NCI-H2171 (cell line): ENCODE data around the gene HEPACAM.
A peak's percentile ranks its signal among the peaks of the same experiment; 100 is the strongest.
"Not testable (repeated sequence)": the region's sequence is repeated elsewhere in the genome, so short reads cannot be mapped to it uniquely, and the experiment has no call there.

Source experiments
- DNase-seq: peaks from one replicate; lab custom pipeline; 2025; lab: John Stamatoyannopoulos, UW

The HEPACAM gene, protein sequence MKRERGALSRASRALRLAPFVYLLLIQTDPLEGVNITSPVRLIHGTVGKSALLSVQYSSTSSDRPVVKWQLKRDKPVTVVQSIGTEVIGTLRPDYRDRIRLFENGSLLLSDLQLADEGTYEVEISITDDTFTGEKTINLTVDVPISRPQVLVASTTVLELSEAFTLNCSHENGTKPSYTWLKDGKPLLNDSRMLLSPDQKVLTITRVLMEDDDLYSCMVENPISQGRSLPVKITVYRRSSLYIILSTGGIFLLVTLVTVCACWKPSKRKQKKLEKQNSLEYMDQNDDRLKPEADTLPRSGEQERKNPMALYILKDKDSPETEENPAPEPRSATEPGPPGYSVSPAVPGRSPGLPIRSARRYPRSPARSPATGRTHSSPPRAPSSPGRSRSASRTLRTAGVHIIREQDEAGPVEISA

DNA sequence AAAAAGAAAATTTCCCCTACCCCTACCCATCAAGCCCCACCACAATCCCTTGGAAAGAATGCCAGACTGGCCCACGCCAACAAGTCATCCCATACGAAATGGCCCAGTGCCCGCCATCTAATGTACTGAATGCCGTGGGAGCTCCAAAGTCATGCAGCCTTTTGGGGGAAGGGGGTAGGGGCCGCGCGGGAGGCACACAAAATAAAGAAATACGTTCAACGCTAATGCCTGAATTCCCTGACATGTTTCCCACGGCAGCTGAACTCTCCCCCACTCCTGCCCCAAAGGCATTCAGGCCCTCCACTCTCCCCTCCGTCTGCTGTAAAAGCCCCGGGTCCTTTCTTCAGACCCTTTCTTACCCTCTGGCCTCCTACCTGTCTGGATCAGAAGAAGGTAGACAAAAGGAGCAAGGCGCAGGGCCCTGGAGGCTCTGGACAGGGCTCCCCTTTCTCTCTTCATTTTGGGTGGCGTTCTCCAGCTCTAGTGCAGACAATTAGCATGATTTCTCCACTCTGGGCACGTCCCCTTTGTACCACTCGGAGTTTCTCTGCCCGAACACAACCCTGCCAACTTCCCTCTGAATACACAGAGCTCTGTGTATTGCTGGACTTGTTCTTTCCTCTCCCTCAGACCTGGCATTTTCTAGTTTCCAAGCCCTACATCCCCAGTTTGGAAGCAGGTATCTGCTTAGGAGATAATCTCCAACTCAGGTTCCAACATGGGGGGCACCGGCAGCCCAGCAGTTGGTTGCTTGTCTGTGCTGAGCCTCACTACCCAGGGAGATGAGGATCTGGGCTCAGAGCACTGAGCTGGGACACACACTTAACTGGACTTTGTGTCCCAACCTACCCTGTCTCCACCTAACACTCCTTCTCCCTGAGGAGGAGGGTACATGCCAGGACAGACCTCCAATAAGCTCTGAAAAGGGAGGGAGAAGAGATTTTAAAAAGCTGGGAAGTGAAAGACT lies at the start of gene HEPACAM:
Gene HEPACAM, minus strand, starts transcription at position 500 of the 967 bp plus-strand sequence. Its CDS starts 41 bp downstream, at position 459.
- DNase-seq = no peak

DNA sequence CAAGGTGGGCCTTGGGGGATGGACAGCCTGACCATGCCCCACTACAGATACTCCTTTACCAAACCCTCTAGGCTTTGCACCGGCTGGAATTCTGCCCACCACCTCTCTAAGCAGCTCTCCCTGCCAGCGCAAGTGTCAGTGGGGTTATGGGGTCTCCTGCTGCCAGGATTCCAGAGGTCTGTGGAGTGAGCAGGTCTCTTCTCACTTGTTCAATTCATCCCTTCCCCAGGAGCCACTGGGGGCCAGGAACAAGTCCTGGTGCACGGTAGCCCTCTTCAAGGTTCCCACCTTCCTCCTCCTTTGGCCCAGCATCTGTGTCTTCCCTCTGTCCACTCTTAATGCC lies 48.6 kb upstream of the HEPACAM start:
- DNase-seq = no peak

DNA sequence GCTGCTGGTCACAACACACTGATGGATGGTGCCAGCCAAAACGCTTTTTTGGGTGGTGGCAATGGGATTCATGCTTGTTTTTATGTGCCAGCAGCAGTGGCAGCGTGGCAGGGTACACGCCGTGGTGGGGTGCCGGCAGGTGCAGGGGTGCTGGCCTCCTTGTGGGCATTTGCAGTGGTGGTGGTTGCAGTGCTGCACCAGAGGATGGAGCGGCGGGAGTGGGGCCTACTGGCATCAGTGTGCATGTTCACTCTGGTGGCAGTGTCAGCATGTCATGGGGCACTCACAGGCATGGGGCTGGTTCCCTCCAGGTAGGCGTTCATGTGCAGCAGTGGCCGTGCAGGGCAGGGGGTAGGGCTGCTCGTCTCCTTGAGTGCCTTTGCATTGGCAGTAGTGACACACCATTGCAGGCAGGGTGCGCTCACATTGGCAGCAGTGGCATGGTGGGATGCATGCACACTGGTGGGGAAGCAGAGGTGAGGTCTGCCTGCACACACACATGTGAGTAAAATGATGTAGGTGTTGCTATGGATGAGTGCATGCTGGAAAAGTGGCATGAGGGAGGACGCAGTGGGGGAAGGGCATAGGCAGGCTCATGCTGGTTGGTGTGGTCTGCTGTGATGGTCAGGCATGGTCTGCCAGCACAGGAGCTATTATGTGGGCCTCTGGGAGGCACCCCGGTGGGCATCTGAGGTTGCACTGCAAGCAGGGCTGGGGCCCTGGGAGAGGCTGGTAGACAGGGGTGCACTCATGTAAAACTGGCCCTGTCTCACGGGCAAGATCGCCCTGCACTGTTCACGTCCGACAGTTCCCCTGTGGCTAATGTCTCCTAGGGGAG lies 48.0 kb upstream of the HEPACAM start:
- DNase-seq = no peak

DNA sequence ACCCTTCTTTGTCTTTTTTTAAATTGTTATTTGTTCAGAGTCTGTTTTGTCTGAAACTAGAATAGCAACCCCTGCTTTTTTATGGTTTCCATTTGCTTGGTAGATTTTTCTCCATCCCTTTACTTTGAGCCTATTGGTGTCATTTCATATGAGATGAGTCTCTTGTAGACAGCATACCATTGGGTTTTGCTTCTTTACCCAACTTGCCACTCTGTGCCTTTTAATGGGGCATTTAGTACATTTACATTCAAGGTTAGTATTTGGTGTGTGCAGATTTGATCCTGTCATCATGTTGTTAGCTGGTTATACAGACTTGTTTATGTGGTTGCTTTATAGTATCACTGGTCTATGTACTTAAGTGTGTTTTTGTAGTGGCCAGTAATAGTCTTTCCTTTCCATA lies 46.2 kb upstream of the HEPACAM start:
- no peak for DNase-seq

DNA sequence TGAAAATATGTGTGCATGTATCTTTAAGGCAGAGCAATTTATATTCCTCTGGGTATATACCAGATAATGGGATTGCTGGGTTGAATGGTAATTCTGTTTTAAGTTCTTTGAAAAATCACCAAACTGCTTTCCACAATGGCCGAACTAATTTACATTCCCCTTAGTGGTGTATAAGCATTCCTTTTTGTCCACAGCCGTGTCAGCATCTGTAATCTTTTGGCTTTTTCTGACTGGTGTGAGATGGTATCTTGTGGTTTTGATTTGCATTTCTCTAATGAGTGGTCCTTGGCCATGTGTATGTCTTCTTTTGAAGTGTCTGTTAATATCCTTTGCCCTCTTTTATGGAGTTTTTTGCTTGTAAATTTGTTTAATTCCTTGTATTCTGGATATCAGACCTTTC lies 42.5 kb upstream of the HEPACAM start:
- DNase-seq = no peak

DNA sequence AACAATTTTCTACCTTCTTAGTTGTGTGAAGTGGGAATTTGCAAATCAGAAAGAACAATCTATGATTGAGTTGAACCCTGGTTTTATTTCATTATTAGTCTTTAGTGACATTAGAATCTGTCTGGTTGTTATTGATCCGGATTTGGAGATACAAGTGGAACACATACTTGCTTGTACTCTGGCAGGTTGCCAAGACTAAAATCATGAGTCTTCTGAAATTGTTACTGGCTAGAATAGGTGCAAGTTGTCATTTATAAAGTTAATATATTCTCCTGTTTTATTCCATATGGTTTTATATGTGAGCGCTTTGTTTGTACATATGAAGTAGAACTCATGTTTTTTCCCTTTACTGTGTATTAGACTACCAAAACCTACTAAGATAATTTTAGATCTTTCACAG lies 41.2 kb upstream of the HEPACAM start:
- no peak for DNase-seq

DNA sequence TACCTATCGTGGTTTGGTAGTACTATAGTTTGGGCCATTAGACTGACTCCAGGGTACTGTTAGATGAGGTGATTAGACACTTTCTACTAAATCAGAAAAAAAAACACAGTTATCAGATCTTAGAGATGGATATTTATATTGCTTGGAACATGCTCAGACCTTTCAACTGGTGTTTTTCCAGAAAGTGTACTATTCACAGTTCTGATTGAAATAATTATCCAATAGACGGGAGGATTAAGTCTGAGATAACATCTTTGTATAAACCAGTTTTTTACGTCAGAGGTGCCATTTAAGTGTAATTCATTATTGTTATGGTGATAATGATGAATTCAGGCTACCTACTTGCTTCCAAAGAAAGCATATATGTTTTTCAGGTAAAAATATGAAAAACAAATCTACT lies 40.7 kb upstream of the HEPACAM start:
- no peak for DNase-seq

DNA sequence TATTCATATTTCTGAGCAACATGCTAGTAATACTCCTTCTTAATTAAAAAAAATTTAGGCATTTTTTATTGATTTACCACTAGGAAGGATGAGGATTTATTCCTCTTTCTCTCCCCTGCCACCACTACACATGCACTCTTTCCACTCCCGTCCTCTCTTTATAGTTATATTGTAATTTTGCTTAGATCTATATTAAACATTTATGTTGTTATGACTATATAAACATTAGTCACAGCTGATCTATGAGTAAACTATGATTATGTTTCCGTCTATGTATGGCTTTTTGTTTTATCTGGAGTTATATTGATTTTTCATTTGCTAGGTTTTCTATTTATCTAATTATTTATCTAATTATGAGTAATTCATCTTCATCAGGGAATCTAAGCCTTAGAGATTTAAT lies 36.0 kb upstream of the HEPACAM start:
- DNase-seq = no peak

DNA sequence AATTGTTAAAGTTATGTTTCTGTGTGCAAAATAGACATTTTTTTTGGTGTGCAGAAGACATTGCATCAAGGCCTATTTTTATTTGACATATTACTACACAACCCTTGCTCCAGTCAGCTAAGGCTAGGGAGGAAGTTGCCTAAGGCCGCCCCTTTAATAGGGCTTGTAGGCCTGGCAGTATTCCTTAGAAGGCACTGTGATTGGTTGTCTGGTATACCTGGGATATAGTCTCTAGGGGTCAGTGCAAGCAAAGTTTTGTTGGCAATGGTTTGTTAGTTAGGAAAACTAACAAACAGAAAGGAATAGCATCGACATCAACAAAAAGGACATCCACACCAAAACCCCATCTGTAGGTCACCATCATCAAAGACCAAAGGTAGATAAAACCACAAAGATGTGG lies 35.1 kb upstream of the HEPACAM start:
- no peak for DNase-seq

DNA sequence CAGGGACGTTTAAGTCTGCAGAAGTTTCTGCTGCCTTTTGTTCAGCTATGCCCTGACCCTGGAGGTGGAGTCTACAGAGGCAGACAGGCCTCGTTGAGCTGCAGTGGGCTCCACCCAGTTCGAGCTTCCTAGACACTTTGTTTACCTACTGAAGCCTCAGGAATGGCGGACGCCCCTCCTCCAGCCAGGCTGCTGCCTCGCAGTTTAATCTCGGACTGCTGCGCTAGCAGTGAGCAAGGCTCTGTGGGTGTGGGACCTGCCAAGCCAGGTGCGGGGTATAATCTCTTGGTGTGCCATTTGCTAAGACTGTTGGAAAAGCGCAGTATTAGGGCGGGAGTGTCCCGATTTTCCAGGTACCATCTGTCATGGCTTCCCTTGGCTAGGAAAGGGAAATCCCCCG lies 32.4 kb upstream of the HEPACAM start:
- not testable (repeated sequence) for DNase-seq

DNA sequence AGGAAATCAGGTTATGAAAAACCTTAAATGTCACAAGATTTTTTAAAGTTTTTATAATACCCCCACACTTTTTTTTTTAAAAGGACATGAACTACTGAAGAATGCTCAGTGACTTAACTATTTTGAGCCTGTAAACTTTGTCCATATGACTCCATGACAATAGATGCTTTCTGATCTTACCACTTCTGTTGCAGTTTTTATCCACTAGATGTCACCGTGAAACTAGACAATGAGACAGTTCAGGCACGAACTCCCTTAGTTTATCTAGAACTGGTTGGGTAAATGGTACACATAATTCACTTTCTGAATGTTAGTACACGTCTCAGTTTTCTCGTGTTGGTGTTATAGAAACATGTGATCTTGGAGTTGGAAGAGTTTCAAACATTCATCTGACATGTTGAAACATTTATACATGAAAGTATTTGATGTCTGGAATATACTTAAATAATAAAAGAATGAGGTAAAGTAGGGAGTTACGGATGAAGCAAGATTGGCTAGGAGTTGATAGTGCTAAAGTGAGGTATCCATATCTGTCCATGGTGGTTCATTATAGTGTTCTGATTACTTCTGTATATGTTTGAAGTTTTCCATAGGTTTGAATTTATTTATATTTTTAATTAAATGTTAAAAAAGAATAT lies 26.2 kb upstream of the HEPACAM start:
- DNase-seq = peak; percentile 37

DNA sequence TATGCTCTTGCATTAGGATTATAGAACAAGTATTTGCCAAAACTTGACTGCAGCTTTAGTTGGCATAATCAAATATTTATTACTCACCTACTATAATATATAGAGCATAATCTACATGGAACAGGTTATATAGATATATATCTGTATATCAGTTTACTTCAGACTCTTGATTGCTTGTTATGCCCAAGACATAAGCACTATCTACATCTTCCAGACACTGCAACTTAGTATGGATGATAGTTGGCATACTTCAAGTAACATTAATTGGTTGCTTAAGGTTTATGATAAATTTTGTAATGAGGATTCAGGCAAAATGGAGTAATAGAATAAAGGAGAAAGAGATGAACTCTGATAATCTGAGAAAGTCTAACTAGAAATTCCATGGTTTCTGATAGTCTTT lies 19.2 kb upstream of the HEPACAM start:
- no peak for DNase-seq

DNA sequence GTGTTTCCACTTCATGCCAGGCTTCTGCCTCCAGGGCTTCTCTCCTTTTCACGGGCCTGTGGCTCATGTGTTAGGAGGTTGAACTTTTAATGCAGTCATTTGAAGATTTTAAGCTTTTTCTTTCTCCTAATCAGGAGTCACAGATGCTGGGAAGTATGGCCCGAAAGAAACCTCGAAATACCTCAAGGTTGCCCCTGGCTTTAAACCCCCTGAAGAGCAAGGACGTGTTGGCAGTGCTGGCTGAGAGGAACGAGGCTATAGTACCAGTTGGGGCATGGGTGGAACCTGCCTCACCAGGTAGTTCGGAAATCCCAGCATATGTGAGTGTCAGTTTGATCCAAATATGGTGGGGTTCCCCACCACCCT lies 18.7 kb upstream of the HEPACAM start:
- DNase-seq = no peak

DNA sequence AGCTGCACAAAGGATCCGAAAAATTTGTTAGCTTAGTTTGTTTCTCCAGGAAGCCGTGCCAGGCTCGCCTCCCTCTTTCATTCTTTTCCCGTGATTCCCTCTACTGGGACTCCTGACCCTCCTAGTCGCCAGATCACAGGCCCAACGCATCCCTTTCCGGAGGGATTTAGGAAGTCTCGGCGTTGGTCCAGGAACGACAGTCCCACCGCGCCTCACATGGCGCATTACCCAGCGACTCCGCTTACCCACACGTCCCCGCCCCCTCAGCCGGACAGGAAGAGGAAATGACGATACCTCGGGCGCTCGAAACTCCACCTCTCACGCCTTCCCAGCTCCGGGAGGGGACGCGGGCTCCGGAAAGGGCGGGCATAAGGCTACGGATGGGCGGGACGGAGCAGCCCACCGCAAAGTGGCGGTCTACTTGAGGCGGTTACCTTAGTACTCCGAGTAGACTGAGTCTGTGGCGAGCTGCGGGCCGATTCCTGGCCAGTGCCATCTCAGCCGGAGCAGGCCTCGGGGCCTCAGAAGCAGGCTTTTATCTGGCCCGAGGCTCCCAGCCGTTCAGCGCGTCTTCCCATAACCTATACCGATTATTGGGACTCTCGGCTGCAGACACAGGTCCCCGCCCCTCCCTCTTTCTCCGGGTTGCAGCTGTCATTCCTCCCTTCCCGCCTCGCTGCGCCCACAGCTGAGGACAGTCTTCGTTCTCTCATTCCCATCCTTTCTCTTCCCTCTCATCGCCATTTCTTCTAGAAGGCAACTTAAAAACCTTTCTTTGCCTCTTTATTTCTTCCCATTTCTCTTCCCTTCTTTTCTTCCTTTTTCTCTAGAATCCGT lies 18.1 kb upstream of the HEPACAM start, which contains the start of gene CCDC15:
Gene CCDC15, plus strand, starts transcription at position 450 of the 837 bp plus-strand sequence. CDS start 531 bp downstream, outside the sequence.
- DNase-seq = peak; percentile 90

DNA sequence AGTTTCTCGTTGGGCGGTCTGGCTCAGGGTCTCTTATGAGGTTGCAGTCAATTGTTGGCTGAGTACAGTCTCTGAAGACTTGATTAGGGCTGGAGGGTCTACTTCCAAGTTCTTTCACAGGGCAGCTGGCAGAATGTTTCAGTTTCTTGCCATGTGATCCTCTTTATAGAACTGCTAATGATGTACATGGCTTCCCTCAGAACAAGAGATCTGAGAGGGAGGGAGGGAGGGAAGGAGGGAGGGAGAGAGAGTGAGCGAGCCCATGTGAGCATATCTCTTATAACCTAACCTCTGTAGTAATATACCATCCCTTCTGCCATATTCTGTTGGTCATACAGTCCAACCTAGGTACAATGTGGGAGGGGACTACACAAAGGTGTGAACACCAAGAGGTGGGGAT lies 15.5 kb upstream of the HEPACAM start:
- DNase-seq = no peak

DNA sequence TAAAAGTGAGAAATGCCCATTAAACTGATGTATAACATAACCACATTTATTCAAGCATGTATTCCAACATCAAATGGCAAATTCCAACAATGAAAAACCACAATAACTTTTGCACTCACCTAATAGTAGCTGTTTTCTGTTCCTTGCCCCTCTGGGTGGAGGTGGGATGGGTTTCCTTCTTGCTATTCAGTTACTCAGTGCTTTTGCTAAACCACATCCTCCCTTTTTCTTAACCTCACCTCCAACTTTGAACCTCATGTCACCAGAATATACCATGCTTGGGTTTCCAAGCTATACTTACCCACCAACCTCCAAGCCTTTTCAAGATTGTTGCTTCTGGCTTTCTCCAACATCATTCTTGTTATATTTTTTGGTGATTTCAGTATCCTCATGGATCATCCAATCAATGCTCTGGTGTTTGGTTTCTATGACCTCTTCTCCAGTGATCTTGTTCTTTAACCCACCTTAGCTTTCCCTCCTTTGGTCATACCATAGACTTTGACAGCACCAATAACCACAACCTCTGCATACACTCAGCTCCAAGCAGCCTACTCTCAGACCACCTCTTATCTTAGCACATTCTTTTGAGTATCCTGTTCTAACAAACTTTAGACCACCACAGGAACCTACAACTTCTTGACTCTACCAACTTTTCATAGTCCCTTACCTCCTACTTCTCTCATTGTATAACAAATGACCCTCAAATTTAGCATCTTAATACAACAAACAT lies 14.9 kb upstream of the HEPACAM start:
- no peak for DNase-seq

DNA sequence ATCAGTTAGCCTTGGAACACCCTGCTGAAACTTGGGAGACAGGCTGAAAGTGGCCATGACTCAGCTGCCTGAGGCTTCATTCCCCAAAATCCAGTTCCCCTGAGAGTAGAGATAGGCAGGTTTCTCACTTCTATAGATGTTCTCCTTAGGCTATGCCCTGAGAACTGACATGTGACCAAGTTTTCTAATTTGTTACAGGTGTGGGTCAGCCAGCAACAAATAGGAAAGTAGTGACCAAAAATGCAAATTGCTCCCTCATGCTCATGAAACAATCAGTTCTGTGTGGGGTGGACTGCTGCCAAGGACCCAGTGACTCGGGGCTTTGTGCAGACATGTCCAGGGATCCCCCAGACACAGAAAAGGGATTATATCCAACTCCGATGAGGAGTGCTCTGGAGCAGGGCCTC lies 10.9 kb upstream of the HEPACAM start:
- no peak for DNase-seq

DNA sequence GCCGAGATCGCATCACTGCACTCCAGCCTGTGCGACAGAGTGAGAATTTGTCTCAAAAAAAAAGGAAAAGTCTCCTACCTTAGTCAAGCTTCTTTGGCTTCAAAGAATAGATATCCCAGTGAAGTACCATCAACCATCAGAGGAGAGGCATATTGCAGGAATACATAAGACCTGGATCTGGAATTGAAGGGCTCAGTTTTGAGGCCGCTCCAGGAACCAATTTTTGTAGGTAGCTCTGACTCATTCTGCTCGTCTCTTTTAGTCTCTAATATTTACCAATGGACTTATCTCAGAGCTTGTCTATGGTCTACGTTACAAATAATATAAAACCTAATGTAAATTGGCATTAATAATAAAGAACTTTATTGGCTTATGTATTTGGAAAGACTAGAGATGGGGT lies 10.0 kb upstream of the HEPACAM start:
- DNase-seq = no peak

DNA sequence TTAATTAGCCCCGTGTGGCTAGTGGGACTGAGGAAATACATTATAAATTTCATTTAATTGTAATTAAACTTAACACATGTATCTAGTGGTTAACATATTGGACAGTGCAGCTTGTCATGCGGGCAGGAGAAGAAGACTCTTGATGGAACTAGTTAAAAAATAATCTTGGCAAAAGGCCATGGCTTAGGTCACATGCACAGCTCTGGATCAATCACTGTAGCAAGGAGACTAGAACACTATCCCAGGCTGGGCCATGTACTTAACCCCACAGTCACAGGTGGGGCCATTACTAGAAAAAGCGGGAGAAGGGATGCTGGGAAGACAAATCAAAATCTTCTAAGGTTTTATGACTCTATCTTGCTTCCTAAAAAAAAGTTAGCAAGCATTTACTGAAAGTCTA lies 8.7 kb upstream of the HEPACAM start:
- DNase-seq = no peak

DNA sequence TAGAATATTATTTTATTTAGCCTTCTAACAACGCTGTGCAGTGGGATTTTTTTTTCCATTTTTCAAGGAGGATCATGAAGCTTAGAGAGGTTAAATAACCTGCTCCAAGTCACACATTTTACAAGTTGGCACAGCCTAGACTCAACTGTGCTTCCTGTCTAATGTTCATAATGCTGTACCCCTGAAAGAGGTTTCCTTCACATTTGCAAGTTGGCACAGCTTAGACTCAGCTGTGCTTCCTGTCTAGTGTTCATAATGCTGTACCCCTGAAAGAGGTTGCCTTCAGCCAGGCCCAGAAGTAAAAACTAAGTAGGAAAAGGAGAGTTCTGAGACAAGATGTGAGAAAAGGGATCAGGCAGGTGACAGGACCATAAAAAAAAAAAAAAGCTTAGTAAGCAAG lies 7.9 kb upstream of the HEPACAM start:
- DNase-seq = no peak
